SH-SY5Y (cell line): ENCODE results near the gene NUP214.

Source experiments
- GATA2 ChIP-seq: IDR thresholded peaks from 2 replicates; pipeline ENCODE4 v1.6.1; 2011; ENCODE audit warnings: mild to moderate bottlenecking, low read depth, low read length
- GATA3 ChIP-seq: IDR thresholded peaks from 2 replicates; pipeline ENCODE4 v1.6.1; 2011; ENCODE audit warnings: low read depth, mild to moderate bottlenecking, low read length, moderate library complexity

DNA sequence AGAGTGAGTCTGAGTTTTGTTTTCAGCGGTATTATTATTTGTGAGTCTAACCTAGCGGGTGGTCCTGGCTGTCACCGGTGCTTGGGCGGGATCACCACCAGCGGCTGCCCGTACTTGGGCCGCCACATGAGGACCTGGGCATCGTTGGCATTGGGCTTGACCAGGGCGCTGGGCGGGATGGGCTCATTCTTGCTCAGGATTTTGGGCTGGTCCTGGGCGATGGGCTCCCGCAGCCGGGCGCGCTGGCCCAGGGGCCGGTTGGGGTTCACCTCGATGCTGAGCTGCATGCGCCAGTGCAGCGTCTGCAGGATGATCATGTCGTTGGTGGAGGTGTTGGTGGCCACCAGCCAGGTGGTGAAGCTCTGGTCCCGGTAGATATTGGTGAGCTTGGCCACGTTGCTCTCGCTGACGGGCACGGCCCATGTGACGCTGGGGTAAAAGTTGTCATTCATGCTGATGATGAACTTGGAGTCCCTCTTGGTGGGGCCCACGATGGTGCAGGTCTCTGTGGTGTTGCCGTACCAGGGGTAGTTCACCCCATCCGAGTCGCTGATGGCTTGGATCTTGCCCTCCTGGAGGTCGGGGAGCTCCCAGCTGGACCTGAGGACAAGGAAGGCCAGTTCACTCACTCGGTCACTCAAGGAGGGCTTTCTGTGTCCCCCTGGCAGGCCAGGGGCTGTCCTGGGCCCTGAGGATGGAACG is 135.5 kb downstream of the NUP214 start:
- TF ChIP-seq GATA2 (no peak), GATA3 (no peak)
